Smooth muscle cell (in vitro differentiated cells): Measurements from ENCODE around the gene CBX7. TPM values are rescaled to one million over a fixed set of nuclear protein-coding genes. Genes with fewer than 3 reads are reported as not detected.

Source experiments
- DNase-seq: peaks from one replicate; lab custom pipeline; 2025; ENCODE audit not compliant: unreplicated experiment; lab: John Stamatoyannopoulos, UW
- H2AFZ ChIP-seq: fragments of 200-600 bp; sonication (generic); 2 replicates; pipeline ENCODE4 v1.6.0; 2016; ENCODE audit warnings: antibody characterized with exemption, low read depth, mild to moderate bottlenecking
- H3F3A ChIP-seq: fragments of 200-600 bp; sonication (generic); 2 replicates; pipeline ENCODE4 v1.6.0; 2017; ENCODE audit warnings: antibody characterized with exemption, low read depth
- H3K27ac ChIP-seq: fragments of 200-600 bp; sonication (generic); 2 replicates; pipeline ENCODE4 v1.5.1; 2016; ENCODE audit warnings: low read depth, mild to moderate bottlenecking
- H3K27me3 ChIP-seq: fragments of 200-600 bp; sonication (generic); 2 replicates; pipeline ENCODE4 v1.6.1; 2016; ENCODE audit warnings: low read depth, mild to moderate bottlenecking
- H3K36me3 ChIP-seq: fragments of 200-600 bp; sonication (generic); 2 replicates; pipeline ENCODE4 v1.5.1; 2016; ENCODE audit warnings: low read depth
- H3K4me1 ChIP-seq: fragments of 200-600 bp; sonication (generic); 2 replicates; pipeline ENCODE4 v1.5.1; 2016; ENCODE audit warnings: low read depth
- H3K4me2 ChIP-seq: fragments of 200-600 bp; sonication (generic); 2 replicates; pipeline ENCODE4 v1.6.0; 2016; ENCODE audit warnings: mild to moderate bottlenecking
- H3K4me3 ChIP-seq: fragments of 200-600 bp; sonication (generic); 2 replicates; pipeline ENCODE4 v1.5.1; 2016; ENCODE audit warnings: mild to moderate bottlenecking
- H3K79me2 ChIP-seq: fragments of 200-600 bp; sonication (generic); 2 replicates; pipeline ENCODE4 v1.6.0; 2016; ENCODE audit warnings: low read depth, mild to moderate bottlenecking
- H3K9ac ChIP-seq: fragments of 200-600 bp; sonication (generic); 2 replicates; pipeline ENCODE4 v1.6.0; 2016; ENCODE audit warnings: low read depth
- H3K9me3 ChIP-seq: fragments of 200-600 bp; sonication (generic); replicated peaks from 2 replicates; pipeline ENCODE4 v1.5.1; 2016; ENCODE audit warnings: low read depth
- H4K20me1 ChIP-seq: fragments of 200-600 bp; sonication (generic); 2 replicates; pipeline ENCODE4 v1.6.0; 2016; ENCODE audit warnings: low read depth
- CTCF ChIP-seq: fragments of 200-600 bp; sonication (generic); IDR thresholded peaks from 2 replicates; pipeline ENCODE4 v1.5.1; 2017; ENCODE audit warnings: borderline replicate concordance, mild to moderate bottlenecking, antibody characterized with exemption; ENCODE audit not compliant: insufficient read depth, poor library complexity, severe bottlenecking
- WGBS: methylation state at CpG from one replicate; pipeline ENCODE4 v1.1.7; 2016; ENCODE audit warnings: low lambda C conversion rate; 5-methylcytosine and 5-hydroxymethylcytosine counted together
- polyA plus RNA-seq: library from polyadenylated mRNA; unstranded; fragments of >200 nt; fragmentation: Nextera tagmentation; extraction: Ambion mirVana; gene quantifications from 2 replicates; pipeline ENCODE4 v1.2.1, GENCODE V29; 2016
- total RNA-seq: library from RNA; depleted of rRNA; stranded (reverse); fragments of >200 nt; gene quantifications from 2 replicates; pipeline ENCODE4 v1.2.3, GENCODE V29; 2014

The CBX7 gene
- total and polyA plus RNA-seq, 2 experiments from 2014 or later, result 0.40 to 1.7 TPM

GRCh38 chr22:39135092-39135896, 17.2 kb downstream of the CBX7 start:
- Histone ChIP-seq H3K27me3 (no peaks in the 10 kb centered on the region), H3F3A (no peaks in the 10 kb centered on the region), H3K27ac (no peak overlapping the region), H2AFZ (no peak overlapping the region), H3K4me2 (no peak overlapping the region), H3K9me3 (no peaks in the 10 kb centered on the region), H3K79me2 (no peaks in the 10 kb centered on the region), H3K9ac (no peak overlapping the region), H3K4me1 (peaks cover 14% of the 10 kb centered on the region), H3K4me3 (no peak overlapping the region), H4K20me1 (no peaks in the 10 kb centered on the region), H3K36me3 (no peaks in the 10 kb centered on the region)
- peak; percentile 58 for TF ChIP-seq CTCF
- 41% methylated on average over 15 of the region's 15 CpGs for WGBS
- no peak for DNase-seq

- Histone ChIP-seq H3K9me3 (no peaks in the 10 kb centered on the region), H3K4me2 (no peak overlapping the region), H3K79me2 (no peaks in the 10 kb centered on the region), H2AFZ (no peak overlapping the region), H3K27ac (no peak overlapping the region), H3F3A (no peaks in the 10 kb centered on the region), H3K36me3 (no peaks in the 10 kb centered on the region), H3K27me3 (no peaks in the 10 kb centered on the region), H4K20me1 (no peaks in the 10 kb centered on the region), H3K4me3 (no peak overlapping the region), H3K4me1 (peaks cover 20% of the 10 kb centered on the region), H3K9ac (no peak overlapping the region)
- 91% methylated on average over 33 of the region's 35 CpGs for WGBS
- no peak for TF ChIP-seq CTCF
- DNase-seq, result no peak
These were observed 18.0 kb downstream of the CBX7 start for GRCh38 chr22:39134366-39135091.

GRCh38 chr22:39133871-39134270, 18.6 kb downstream of the CBX7 start:
- DNase-seq, result no peak
- Histone ChIP-seq H2AFZ (no peak overlapping the region), H3K9ac (no peak overlapping the region), H4K20me1 (no peaks in the 10 kb centered on the region), H3F3A (no peaks in the 10 kb centered on the region), H3K9me3 (no peaks in the 10 kb centered on the region), H3K4me2 (no peak overlapping the region), H3K4me3 (no peak overlapping the region), H3K36me3 (no peaks in the 10 kb centered on the region), H3K27me3 (no peaks in the 10 kb centered on the region), H3K27ac (no peak overlapping the region), H3K79me2 (no peaks in the 10 kb centered on the region), H3K4me1 (peaks cover 20% of the 10 kb centered on the region)
- TF ChIP-seq CTCF, result no peak
- WGBS, result 88% methylated on average over 16 of the region's 17 CpGs
